Measurements from ENCODE around the gene PPT1. TPM values are rescaled to one million over a fixed set of nuclear protein-coding genes. Genes with fewer than 3 reads are reported as not detected.

Gene PPT1
- total and polyA plus RNA-seq, 2 of the 13 experiments (the other 11 are each of a cell fraction or from before 2014, with no cell fraction given), result 129 TPM

GRCh38 chr1:40058453-40059337 is 38.4 kb downstream of the PPT1 start (continued):
- TF ChIP-seq SOX6 (IDR thresholded peaks at IDR 0.05) (no peak), SOX6 (CRISPR knock-in tag; IDR thresholded peaks at IDR 0.05) (no peak), RFXAP (CRISPR knock-in tag; IDR thresholded peaks at IDR 0.05; ENCODE audit: borderline replicate concordance) (no peak), CEBPG (CRISPR knock-in tag; IDR thresholded peaks at IDR 0.05) (no peak), ZNF101 (CRISPR knock-in tag; IDR thresholded peaks at IDR 0.05; ENCODE audit: borderline replicate concordance, low read depth) (no peak), EED (CRISPR knock-in tag; IDR thresholded peaks at IDR 0.05) (no peak), AHDC1 (CRISPR knock-in tag; IDR thresholded peaks at IDR 0.05; ENCODE audit: borderline replicate concordance) (no peak), BCL6 (CRISPR knock-in tag; IDR thresholded peaks at IDR 0.05) (0 out of 2 replicates have a peak, but pooled peaks have one; percentile 18), HCFC1 (IDR thresholded peaks at IDR 0.05; ENCODE audit: low read depth, low read length) (no peak), ZNF530 (CRISPR knock-in tag; IDR thresholded peaks at IDR 0.05; ENCODE audit: low read depth) (no peak), ZNF496 (CRISPR knock-in tag; IDR thresholded peaks at IDR 0.05; ENCODE audit: insufficient replicate concordance) (no peak), ZNF263 (CRISPR knock-in tag; IDR thresholded peaks at IDR 0.05) (no peak), JUNB (CRISPR knock-in tag; IDR thresholded peaks at IDR 0.05; ENCODE audit: borderline replicate concordance) (no peak), CREB1 (IDR thresholded peaks at IDR 0.05) (no peak), CREB1 (CRISPR knock-in tag; IDR thresholded peaks at IDR 0.05) (peak; percentile 54; the same call in 1 of the 2 replicates), TAF1 (CRISPR knock-in tag; IDR thresholded peaks at IDR 0.05) (no peak), KLF11 (CRISPR knock-in tag; IDR thresholded peaks at IDR 0.05) (peak; percentile 12; the same call in 1 of the 2 replicates)
- TF ChIP-seq, protein P1, sequence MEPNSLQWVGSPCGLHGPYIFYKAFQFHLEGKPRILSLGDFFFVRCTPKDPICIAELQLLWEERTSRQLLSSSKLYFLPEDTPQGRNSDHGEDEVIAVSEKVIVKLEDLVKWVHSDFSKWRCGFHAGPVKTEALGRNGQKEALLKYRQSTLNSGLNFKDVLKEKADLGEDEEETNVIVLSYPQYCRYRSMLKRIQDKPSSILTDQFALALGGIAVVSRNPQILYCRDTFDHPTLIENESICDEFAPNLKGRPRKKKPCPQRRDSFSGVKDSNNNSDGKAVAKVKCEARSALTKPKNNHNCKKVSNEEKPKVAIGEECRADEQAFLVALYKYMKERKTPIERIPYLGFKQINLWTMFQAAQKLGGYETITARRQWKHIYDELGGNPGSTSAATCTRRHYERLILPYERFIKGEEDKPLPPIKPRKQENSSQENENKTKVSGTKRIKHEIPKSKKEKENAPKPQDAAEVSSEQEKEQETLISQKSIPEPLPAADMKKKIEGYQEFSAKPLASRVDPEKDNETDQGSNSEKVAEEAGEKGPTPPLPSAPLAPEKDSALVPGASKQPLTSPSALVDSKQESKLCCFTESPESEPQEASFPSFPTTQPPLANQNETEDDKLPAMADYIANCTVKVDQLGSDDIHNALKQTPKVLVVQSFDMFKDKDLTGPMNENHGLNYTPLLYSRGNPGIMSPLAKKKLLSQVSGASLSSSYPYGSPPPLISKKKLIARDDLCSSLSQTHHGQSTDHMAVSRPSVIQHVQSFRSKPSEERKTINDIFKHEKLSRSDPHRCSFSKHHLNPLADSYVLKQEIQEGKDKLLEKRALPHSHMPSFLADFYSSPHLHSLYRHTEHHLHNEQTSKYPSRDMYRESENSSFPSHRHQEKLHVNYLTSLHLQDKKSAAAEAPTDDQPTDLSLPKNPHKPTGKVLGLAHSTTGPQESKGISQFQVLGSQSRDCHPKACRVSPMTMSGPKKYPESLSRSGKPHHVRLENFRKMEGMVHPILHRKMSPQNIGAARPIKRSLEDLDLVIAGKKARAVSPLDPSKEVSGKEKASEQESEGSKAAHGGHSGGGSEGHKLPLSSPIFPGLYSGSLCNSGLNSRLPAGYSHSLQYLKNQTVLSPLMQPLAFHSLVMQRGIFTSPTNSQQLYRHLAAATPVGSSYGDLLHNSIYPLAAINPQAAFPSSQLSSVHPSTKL (CRISPR knock-in tag; IDR thresholded peaks at IDR 0.05), result peak; percentile 71
- TF ChIP-seq, protein P2, sequence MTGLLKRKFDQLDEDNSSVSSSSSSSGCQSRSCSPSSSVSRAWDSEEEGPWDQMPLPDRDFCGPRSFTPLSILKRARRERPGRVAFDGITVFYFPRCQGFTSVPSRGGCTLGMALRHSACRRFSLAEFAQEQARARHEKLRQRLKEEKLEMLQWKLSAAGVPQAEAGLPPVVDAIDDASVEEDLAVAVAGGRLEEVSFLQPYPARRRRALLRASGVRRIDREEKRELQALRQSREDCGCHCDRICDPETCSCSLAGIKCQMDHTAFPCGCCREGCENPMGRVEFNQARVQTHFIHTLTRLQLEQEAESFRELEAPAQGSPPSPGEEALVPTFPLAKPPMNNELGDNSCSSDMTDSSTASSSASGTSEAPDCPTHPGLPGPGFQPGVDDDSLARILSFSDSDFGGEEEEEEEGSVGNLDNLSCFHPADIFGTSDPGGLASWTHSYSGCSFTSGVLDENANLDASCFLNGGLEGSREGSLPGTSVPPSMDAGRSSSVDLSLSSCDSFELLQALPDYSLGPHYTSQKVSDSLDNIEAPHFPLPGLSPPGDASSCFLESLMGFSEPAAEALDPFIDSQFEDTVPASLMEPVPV (CRISPR knock-in tag; IDR thresholded peaks at IDR 0.05), result no peak
